ENCODE data around the gene CRIP2. TPM values are rescaled to one million over a fixed set of nuclear protein-coding genes. Genes with fewer than 3 reads are reported as not detected.

CRIP2 gene
- total and polyA plus RNA-seq, 9 of the 15 experiments (the other 6 are each of a cell fraction or from before 2014, with no cell fraction given) = 0.18 to 2.0 (median 0.69) TPM; not detected in 1

DNA sequence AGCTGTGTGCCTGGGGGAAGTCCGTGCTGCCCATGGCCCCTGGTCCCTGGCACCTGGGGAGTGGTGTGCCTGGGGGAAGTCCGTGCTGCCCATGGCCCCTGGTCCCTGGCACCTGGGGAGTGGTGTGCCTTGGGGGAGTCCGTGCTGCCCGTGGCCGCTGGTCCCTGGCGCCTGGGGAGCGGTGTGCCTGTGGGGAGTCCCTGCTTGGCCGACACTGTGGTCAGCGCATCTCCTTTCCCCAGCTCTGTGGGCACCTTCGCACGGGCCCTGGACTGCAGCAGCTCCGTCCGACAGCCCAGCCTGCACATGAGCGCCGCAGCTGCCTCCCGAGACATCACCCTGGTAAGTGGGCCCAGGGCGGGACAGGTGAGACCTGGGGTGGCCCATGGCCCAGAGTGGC is 14.5 kb upstream of the CRIP2 start:
- no peaks in the 10 kb centered on the region for H3K9me1 ChIP-seq (ENCODE audit: control insufficient read depth, insufficient read depth, low read length)
- H3K27ac ChIP-seq (ENCODE audit: extremely low read depth, low read depth, low read length) = no peak overlapping the region
- no peak for ATAC-seq
- no peak overlapping the region for H2AFZ ChIP-seq (ENCODE audit: low read depth, low read length)
- CTCF ChIA-PET (ENCODE audit: low intra/inter-chr PET ratio) = no interaction called here
- in situ Hi-C loops (cut with MboI) (no loop called here), intact Hi-C loops (cut with micrococcal nuclease) (no loop called here)
- no peak for FAIRE-seq
- no TSS peak for BruUV-seq (replicated peaks)
- no peak overlapping the region for H3K4me3 ChIP-seq
- no peak for DNase-seq (ENCODE audit: extremely low read depth in 1 of 4, low spot score in 3 of 4)
- no peak overlapping the region; a peak in 1 of 4 replicates for H3K9ac ChIP-seq (ENCODE audit: insufficient read depth in 1 of 2, low read depth in 2 of 2, low read length in 2 of 2)
- H3K4me2 ChIP-seq (ENCODE audit: insufficient read depth, low read length) = no peak overlapping the region
- peaks cover 0 to 9% of the 10 kb centered on the region in 2 experiments; a peak in 2 of 5 replicates for H3K4me1 ChIP-seq (replicated peaks in 1 of 2; ENCODE audit: control insufficient read depth in 2 of 2, insufficient read depth in 2 of 2, low read length in 2 of 2)
- H3K27me3 ChIP-seq (ENCODE audit: control insufficient read depth in 2 of 2, insufficient read depth in 2 of 2, low read length in 2 of 2) = no peaks in the 10 kb centered on the region
- 97% methylated on average over 7 of the region's 17 CpGs for WGBS (ENCODE audit: insufficient coverage, low coverage, missing lambda C conversion rate)
- POLR2A ChIA-PET = no interaction called here
- peaks cover 69% of the 10 kb centered on the region; the same call in 2 of the 3 replicates for H3K36me3 ChIP-seq (ENCODE audit: control insufficient read depth, insufficient read depth, low read length)
- H3K9me3 ChIP-seq (replicated peaks; ENCODE audit: control insufficient read depth, insufficient read depth, low read depth, low read length) = no peaks in the 10 kb centered on the region
- no peaks in the 10 kb centered on the region for H4K20me1 ChIP-seq (replicated peaks; ENCODE audit: control insufficient read depth, insufficient read depth, low read length)
- TF ChIP-seq CHD2 (IDR thresholded peaks at IDR 0.05; ENCODE audit: low read depth, low read length) (no peak), TCFL5 (CRISPR knock-in tag; conservative IDR thresholded peaks at IDR 0.05) (no peak), EHMT2 (IDR thresholded peaks at IDR 0.05) (no peak), RAD51 (IDR thresholded peaks at IDR 0.05; ENCODE audit: borderline replicate concordance, low read depth) (no peak), CBFA2T3 (IDR thresholded peaks at IDR 0.05) (no peak), ELF1 (tag; IDR thresholded peaks at IDR 0.05) (no peak), NCOA1 (IDR thresholded peaks at IDR 0.05; ENCODE audit: low read depth) (no peak), CAMTA2 (CRISPR knock-in tag; conservative IDR thresholded peaks at IDR 0.05) (no peak), CBX8 (IDR thresholded peaks at IDR 0.05; ENCODE audit: borderline replicate concordance, extremely low read depth, low read depth, low read length, poor library complexity, severe bottlenecking) (no peak), ZNF311 (CRISPR knock-in tag; IDR thresholded peaks at IDR 0.05) (no peak), ZFP36 (IDR thresholded peaks at IDR 0.05; ENCODE audit: low read depth, low read length, partially characterized antibody) (no peak)
- TF ChIP-seq, protein P1, sequence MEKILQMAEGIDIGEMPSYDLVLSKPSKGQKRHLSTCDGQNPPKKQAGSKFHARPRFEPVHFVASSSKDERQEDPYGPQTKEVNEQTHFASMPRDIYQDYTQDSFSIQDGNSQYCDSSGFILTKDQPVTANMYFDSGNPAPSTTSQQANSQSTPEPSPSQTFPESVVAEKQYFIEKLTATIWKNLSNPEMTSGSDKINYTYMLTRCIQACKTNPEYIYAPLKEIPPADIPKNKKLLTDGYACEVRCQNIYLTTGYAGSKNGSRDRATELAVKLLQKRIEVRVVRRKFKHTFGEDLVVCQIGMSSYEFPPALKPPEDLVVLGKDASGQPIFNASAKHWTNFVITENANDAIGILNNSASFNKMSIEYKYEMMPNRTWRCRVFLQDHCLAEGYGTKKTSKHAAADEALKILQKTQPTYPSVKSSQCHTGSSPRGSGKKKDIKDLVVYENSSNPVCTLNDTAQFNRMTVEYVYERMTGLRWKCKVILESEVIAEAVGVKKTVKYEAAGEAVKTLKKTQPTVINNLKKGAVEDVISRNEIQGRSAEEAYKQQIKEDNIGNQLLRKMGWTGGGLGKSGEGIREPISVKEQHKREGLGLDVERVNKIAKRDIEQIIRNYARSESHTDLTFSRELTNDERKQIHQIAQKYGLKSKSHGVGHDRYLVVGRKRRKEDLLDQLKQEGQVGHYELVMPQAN (IDR thresholded peaks at IDR 0.05; ENCODE audit: borderline replicate concordance) = no peak
- TF ChIP-seq, protein P2, sequence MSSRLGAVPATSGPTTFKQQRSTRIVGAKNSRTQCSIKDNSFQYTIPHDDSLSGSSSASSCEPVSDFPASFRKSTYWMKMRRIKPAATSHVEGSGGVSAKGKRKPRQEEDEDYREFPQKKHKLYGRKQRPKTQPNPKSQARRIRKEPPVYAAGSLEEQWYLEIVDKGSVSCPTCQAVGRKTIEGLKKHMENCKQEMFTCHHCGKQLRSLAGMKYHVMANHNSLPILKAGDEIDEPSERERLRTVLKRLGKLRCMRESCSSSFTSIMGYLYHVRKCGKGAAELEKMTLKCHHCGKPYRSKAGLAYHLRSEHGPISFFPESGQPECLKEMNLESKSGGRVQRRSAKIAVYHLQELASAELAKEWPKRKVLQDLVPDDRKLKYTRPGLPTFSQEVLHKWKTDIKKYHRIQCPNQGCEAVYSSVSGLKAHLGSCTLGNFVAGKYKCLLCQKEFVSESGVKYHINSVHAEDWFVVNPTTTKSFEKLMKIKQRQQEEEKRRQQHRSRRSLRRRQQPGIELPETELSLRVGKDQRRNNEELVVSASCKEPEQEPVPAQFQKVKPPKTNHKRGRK (tag; IDR thresholded peaks at IDR 0.05) = no peak
- TF ChIP-seq, protein P3, sequence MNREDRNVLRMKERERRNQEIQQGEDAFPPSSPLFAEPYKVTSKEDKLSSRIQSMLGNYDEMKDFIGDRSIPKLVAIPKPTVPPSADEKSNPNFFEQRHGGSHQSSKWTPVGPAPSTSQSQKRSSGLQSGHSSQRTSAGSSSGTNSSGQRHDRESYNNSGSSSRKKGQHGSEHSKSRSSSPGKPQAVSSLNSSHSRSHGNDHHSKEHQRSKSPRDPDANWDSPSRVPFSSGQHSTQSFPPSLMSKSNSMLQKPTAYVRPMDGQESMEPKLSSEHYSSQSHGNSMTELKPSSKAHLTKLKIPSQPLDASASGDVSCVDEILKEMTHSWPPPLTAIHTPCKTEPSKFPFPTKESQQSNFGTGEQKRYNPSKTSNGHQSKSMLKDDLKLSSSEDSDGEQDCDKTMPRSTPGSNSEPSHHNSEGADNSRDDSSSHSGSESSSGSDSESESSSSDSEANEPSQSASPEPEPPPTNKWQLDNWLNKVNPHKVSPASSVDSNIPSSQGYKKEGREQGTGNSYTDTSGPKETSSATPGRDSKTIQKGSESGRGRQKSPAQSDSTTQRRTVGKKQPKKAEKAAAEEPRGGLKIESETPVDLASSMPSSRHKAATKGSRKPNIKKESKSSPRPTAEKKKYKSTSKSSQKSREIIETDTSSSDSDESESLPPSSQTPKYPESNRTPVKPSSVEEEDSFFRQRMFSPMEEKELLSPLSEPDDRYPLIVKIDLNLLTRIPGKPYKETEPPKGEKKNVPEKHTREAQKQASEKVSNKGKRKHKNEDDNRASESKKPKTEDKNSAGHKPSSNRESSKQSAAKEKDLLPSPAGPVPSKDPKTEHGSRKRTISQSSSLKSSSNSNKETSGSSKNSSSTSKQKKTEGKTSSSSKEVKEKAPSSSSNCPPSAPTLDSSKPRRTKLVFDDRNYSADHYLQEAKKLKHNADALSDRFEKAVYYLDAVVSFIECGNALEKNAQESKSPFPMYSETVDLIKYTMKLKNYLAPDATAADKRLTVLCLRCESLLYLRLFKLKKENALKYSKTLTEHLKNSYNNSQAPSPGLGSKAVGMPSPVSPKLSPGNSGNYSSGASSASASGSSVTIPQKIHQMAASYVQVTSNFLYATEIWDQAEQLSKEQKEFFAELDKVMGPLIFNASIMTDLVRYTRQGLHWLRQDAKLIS (CRISPR knock-in tag; IDR thresholded peaks at IDR 0.05) = no peak
- H3K79me2 ChIP-seq (ENCODE audit: control insufficient read depth, insufficient read depth, low read length) = no peaks in the 10 kb centered on the region
